Measurements from ENCODE around the gene CAPN1.

GRCh38 chr11:65219930-65220213, 38.1 kb downstream of the CAPN1 start:
- no peak for TF ChIP-seq CTCF (IDR thresholded peaks at IDR 0.05)
- no peak for TF ChIP-seq SIN3A (IDR thresholded peaks at IDR 0.05; ENCODE audit: borderline replicate concordance, insufficient read depth, low read depth, low read length)
- no peak for TF ChIP-seq TCF7L2 (IDR thresholded peaks at IDR 0.05; ENCODE audit: low read depth, low read length)
- TF ChIP-seq POLR2AphosphoS5 (IDR thresholded peaks at IDR 0.05; ENCODE audit: low read depth, low read length), result no peak
- TF ChIP-seq, protein P1, sequence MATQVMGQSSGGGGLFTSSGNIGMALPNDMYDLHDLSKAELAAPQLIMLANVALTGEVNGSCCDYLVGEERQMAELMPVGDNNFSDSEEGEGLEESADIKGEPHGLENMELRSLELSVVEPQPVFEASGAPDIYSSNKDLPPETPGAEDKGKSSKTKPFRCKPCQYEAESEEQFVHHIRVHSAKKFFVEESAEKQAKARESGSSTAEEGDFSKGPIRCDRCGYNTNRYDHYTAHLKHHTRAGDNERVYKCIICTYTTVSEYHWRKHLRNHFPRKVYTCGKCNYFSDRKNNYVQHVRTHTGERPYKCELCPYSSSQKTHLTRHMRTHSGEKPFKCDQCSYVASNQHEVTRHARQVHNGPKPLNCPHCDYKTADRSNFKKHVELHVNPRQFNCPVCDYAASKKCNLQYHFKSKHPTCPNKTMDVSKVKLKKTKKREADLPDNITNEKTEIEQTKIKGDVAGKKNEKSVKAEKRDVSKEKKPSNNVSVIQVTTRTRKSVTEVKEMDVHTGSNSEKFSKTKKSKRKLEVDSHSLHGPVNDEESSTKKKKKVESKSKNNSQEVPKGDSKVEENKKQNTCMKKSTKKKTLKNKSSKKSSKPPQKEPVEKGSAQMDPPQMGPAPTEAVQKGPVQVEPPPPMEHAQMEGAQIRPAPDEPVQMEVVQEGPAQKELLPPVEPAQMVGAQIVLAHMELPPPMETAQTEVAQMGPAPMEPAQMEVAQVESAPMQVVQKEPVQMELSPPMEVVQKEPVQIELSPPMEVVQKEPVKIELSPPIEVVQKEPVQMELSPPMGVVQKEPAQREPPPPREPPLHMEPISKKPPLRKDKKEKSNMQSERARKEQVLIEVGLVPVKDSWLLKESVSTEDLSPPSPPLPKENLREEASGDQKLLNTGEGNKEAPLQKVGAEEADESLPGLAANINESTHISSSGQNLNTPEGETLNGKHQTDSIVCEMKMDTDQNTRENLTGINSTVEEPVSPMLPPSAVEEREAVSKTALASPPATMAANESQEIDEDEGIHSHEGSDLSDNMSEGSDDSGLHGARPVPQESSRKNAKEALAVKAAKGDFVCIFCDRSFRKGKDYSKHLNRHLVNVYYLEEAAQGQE (IDR thresholded peaks at IDR 0.05; ENCODE audit: insufficient read depth in 1 of 2, low read depth in 2 of 2, low read length in 1 of 2), result no peak

Data from Panc1 (cell line).